ENCODE measurements around the gene NDUFS4. TPM values are rescaled to one million over a fixed set of nuclear protein-coding genes. Genes with fewer than 3 reads are reported as not detected.

The NDUFS4 gene
- total RNA-seq, 2 experiments from 2014 or later, result 45.8 to 47.4 TPM

GRCh38 chr5:53712327-53712726 is 151.9 kb downstream of the NDUFS4 start:
- POLR2A ChIA-PET, result no interaction called here
- DNase-seq, result no peak

GRCh38 chr5:53713978-53714666 is 153.7 kb downstream of the NDUFS4 start:
- no peak overlapping the region for H3K27ac Mint-ChIP-seq
- H3K9me3 Mint-ChIP-seq, result peaks cover 18% of the 10 kb centered on the region
- POLR2A ChIA-PET, result no interaction called here
- no peak for ATAC-seq (ENCODE audit: low read depth)
- no peaks in the 10 kb centered on the region for H3K4me1 Mint-ChIP-seq
- no peak for DNase-seq
- H3K27me3 Mint-ChIP-seq, result no peaks in the 10 kb centered on the region
- H3K4me3 Mint-ChIP-seq, result no peak overlapping the region
- no peaks in the 10 kb centered on the region for H3K36me3 Mint-ChIP-seq

More at GRCh38 chr5:53712327-53712726, 151.9 kb downstream of the NDUFS4 start:
- peaks cover 23% of the 10 kb centered on the region for H3K9me3 Mint-ChIP-seq
- H3K27me3 Mint-ChIP-seq, result no peaks in the 10 kb centered on the region
- no peak for ATAC-seq (ENCODE audit: low read depth)
- H3K36me3 Mint-ChIP-seq, result no peaks in the 10 kb centered on the region
- no peak overlapping the region for H3K4me3 Mint-ChIP-seq
- no peak overlapping the region for H3K27ac Mint-ChIP-seq
- no peaks in the 10 kb centered on the region for H3K4me1 Mint-ChIP-seq

- DNase-seq (no peak), ATAC-seq (ENCODE audit: low read depth) (no peak)
- H3K4me1 Mint-ChIP-seq, result no peaks in the 10 kb centered on the region
- H3K27me3 Mint-ChIP-seq, result no peaks in the 10 kb centered on the region
- H3K4me3 Mint-ChIP-seq, result no peak overlapping the region
- no peaks in the 10 kb centered on the region for H3K36me3 Mint-ChIP-seq
- H3K27ac Mint-ChIP-seq, result no peak overlapping the region
- H3K9me3 Mint-ChIP-seq, result peaks cover 14% of the 10 kb centered on the region
- POLR2A ChIA-PET, result no interaction called here
These were observed 154.2 kb downstream of the NDUFS4 start for GRCh38 chr5:53714667-53715010.

GRCh38 chr5:53726121-53726520 is 165.7 kb downstream of the NDUFS4 start:
- no peak overlapping the region for H3K27ac Mint-ChIP-seq

GRCh38 chr5:53730943-53731342 is 170.5 kb downstream of the NDUFS4 start:
- POLR2A ChIA-PET, result no interaction called here
- Mint-ChIP-seq H3K27me3 (peaks cover 2% of the 10 kb centered on the region), H3K36me3 (no peaks in the 10 kb centered on the region), H3K4me3 (no peak overlapping the region), H3K4me1 (peaks cover 7% of the 10 kb centered on the region), H3K9me3 (no peaks in the 10 kb centered on the region), H3K27ac (no peak overlapping the region)
- ATAC-seq (ENCODE audit: low read depth) (no peak), DNase-seq (no peak)

More at GRCh38 chr5:53726121-53726520, 165.7 kb downstream of the NDUFS4 start:
- POLR2A ChIA-PET, result no interaction called here
- Mint-ChIP-seq H3K4me3 (no peak overlapping the region), H3K27me3 (no peaks in the 10 kb centered on the region), H3K36me3 (no peaks in the 10 kb centered on the region), H3K4me1 (peaks cover 5% of the 10 kb centered on the region), H3K9me3 (peaks cover 5% of the 10 kb centered on the region)
- no peak for ATAC-seq (ENCODE audit: low read depth)
- no peak for DNase-seq

Other genes with a start within 250 kb of the NDUFS4 start
- under 1 TPM in 1 of 2 experiments, not detected in 1; 0.28 TPM for gene FST, start 80.0 kb upstream of the NDUFS4 start, total RNA-seq